Testis (tissue), 2 donors: ENCODE measurements around the gene KCNE1.

Experiments
- POLR2A ChIP-seq: fragments of 450-650 bp; IDR thresholded peaks from one replicate; pipeline ENCODE4 v1.6.1; 2017; ENCODE audit warnings: antibody characterized with exemption, mild to moderate bottlenecking, moderate library complexity
- TF ChIP-seq, protein P1 (sequence below), 3 experiments: fragments of 450-650 bp in 2 of 3; fragments of 200-600 bp in 1 of 3; sonication (generic) in 1 of 3; IDR thresholded peaks; one replicate each; pipeline ENCODE4 v1.5.1; 2016 to 2019; ENCODE audit warnings: antibody characterized with exemption in 3 of 3, mild to moderate bottlenecking in 2 of 3, moderate library complexity in 1 of 3

DNA sequence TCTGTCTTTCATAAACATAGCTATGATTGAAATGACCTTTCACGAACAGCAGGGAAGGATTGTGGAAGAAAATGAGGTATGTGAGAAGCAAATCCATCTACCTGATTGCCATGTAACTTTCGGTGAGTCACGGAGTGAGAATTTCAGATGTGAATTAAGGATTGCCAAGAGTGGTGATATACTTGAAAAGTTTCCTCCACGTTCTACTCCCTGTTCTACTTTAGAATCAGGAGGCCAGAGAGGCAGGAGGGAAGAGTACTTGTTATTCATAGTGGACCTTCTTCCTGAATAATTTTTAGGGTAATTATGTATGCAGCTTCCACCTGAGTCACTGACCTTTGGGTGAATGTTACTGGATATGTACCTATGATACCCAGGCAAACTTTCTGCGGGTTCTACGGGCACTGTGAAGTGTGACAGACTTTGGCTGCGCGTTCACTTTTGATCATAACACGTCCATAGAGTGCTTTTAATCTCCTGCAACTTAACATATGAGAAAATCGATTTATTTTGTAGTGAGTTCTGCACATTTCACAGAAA is 2.6 kb upstream of the KCNE1 start:
- TF ChIP-seq, protein P1, sequence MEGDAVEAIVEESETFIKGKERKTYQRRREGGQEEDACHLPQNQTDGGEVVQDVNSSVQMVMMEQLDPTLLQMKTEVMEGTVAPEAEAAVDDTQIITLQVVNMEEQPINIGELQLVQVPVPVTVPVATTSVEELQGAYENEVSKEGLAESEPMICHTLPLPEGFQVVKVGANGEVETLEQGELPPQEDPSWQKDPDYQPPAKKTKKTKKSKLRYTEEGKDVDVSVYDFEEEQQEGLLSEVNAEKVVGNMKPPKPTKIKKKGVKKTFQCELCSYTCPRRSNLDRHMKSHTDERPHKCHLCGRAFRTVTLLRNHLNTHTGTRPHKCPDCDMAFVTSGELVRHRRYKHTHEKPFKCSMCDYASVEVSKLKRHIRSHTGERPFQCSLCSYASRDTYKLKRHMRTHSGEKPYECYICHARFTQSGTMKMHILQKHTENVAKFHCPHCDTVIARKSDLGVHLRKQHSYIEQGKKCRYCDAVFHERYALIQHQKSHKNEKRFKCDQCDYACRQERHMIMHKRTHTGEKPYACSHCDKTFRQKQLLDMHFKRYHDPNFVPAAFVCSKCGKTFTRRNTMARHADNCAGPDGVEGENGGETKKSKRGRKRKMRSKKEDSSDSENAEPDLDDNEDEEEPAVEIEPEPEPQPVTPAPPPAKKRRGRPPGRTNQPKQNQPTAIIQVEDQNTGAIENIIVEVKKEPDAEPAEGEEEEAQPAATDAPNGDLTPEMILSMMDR (IDR thresholded peaks at IDR 0.05), result no peak
- TF ChIP-seq POLR2A, result no peak
